ENCODE measurements around the gene MVB12A. TPM values are rescaled to one million over a fixed set of nuclear protein-coding genes. Genes with fewer than 3 reads are reported as not detected.

MVB12A gene
- total and polyA plus RNA-seq, 9 of the 15 experiments (the other 6 are each of a cell fraction or from before 2014, with no cell fraction given): 1.2 to 46.2 (median 22.4) TPM

DNA sequence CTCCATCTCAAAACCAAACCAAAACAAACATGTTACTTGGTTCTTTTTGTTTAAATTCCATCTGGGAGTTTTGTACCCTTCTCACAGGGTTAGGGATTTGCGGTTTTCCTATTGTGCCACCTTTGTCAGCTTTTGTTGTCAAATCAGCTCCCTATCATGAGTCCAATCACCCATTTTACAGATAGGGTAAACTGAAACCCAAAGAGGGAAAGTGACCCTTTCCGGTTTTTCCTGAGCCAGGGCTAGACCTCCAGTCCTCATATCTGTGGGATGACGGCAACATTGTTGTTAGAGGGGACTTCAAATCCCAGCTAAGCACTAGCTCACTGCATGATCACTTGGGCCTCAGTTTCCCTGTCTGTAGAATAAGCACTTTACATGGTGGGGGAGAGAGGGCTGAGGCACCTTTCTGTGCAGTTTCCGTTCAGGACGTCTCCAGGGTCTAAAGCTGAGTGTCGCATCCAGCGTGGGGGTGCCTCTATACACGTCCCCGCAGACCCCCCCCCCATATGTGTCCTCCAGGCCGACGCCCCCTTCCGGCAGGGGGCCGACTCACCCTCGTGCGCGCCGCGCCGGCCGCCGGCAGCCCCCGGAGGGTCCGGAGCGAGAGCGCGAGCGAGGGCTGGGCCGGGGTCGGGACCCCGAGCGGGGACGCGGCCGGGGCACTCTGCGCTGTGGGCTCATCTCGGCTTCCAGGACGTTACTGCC, 29.7 kb upstream of the MVB12A start:
- peak overlapping the region; percentile 51 for H3K4me3 ChIP-seq
- ChIA-PET CTCF (ENCODE audit: low intra/inter-chr PET ratio) (interaction anchor here (0.7 to 2.0 kb wide), 4 partner anchors 85 to 130 kb away, joined by 3 to 7 read pairs (median 4); no protein-coding TSS in a partner anchor), POLR2A (interaction anchor here (0.5 to 1.4 kb wide), 3 partner anchors 19 to 82 kb away, joined by 3 to 4 read pairs (median 4); no protein-coding TSS in a partner anchor)
- no peak overlapping the region for H3K27ac ChIP-seq (ENCODE audit: extremely low read depth, low read depth, low read length)
- FAIRE-seq (no peak), DNase-seq (ENCODE audit: extremely low read depth in 1 of 4, low spot score in 3 of 4) (peak in 3 of 4 experiments; percentile 31 to 53 (median 42)), ATAC-seq (no peak)
- H3K4me2 ChIP-seq (ENCODE audit: insufficient read depth, low read length): peak overlapping the region; percentile 92
- peak overlapping the region in 1 of 2 experiments; percentile 86; a peak in 3 of 4 replicates for H3K9ac ChIP-seq (ENCODE audit: insufficient read depth in 1 of 2, low read depth in 2 of 2, low read length in 2 of 2)
- no peaks in the 10 kb centered on the region for H4K20me1 ChIP-seq (replicated peaks; ENCODE audit: control insufficient read depth, insufficient read depth, low read length)
- no peaks in the 10 kb centered on the region for H3K9me1 ChIP-seq (ENCODE audit: control insufficient read depth, insufficient read depth, low read length)
- intact Hi-C loops (cut with micrococcal nuclease) (no loop called here), in situ Hi-C loops (cut with MboI) (loop anchor here (5.0 to 10.0 kb wide), 3 partner anchors 43 to 325 kb away; no protein-coding TSS in a partner anchor)
- H3K9me3 ChIP-seq (replicated peaks; ENCODE audit: control insufficient read depth, insufficient read depth, low read depth, low read length): peaks cover 9% of the 10 kb centered on the region
- no TSS peak for BruUV-seq (replicated peaks)
- 13% methylated on average over 25 of the region's 37 CpGs for WGBS (ENCODE audit: insufficient coverage, low coverage, missing lambda C conversion rate)
- peaks cover 19 to 38% of the 10 kb centered on the region in 2 experiments for H3K4me1 ChIP-seq (replicated peaks in 1 of 2; ENCODE audit: control insufficient read depth in 2 of 2, insufficient read depth in 2 of 2, low read length in 2 of 2)
- H2AFZ ChIP-seq (ENCODE audit: low read depth, low read length): peak overlapping the region; percentile 92
- H3K79me2 ChIP-seq (ENCODE audit: control insufficient read depth, insufficient read depth, low read length): no peaks in the 10 kb centered on the region
- no peaks in the 10 kb centered on the region for H3K27me3 ChIP-seq (ENCODE audit: control insufficient read depth in 2 of 2, insufficient read depth in 2 of 2, low read length in 2 of 2)
- no peaks in the 10 kb centered on the region for H3K36me3 ChIP-seq (ENCODE audit: control insufficient read depth, insufficient read depth, low read length)
- TF ChIP-seq ZNF431 (CRISPR knock-in tag; IDR thresholded peaks at IDR 0.05) (no peak), ZNF324 (CRISPR knock-in tag; IDR thresholded peaks at IDR 0.05) (no peak), ZBTB7A (IDR thresholded peaks at IDR 0.05; ENCODE audit: borderline replicate concordance, control insufficient read depth, low read depth, low read length) (peak; percentile 82), ZNF239 (CRISPR knock-in tag; IDR thresholded peaks at IDR 0.05) (no peak), RBM34 (IDR thresholded peaks at IDR 0.05; ENCODE audit: borderline replicate concordance, insufficient read depth, low read length) (no peak), ADNP (tag; IDR thresholded peaks at IDR 0.05) (0 out of 2 replicates have a peak, but pooled peaks have one; percentile 33), RCOR1 (IDR thresholded peaks at IDR 0.05; ENCODE audit: borderline replicate concordance in 1 of 2, low read depth in 2 of 2, low read length in 2 of 2) (0 out of 4 replicates have a peak, but pooled peaks of 1 of the 2 experiments have one; percentile 34), POLR2B (IDR thresholded peaks at IDR 0.05; ENCODE audit: low read depth, partially characterized antibody) (no peak), RFX1 (IDR thresholded peaks at IDR 0.05) (no peak), ETV5 (CRISPR knock-in tag; IDR thresholded peaks at IDR 0.05; ENCODE audit: low read depth) (no peak), KDM1A (IDR thresholded peaks at IDR 0.05) (peak; percentile 56 to 85), TCFL5 (CRISPR knock-in tag; conservative IDR thresholded peaks at IDR 0.05) (no peak), BCOR (IDR thresholded peaks at IDR 0.05) (peak; percentile 98), ZNF780A (CRISPR knock-in tag; IDR thresholded peaks at IDR 0.05) (no peak), KDM4B (IDR thresholded peaks at IDR 0.05; ENCODE audit: borderline replicate concordance in 2 of 2, low read depth in 1 of 2) (no peak), NFYB (IDR thresholded peaks at IDR 0.05; ENCODE audit: extremely low read depth, insufficient read length) (no peak), HDAC2 (IDR thresholded peaks at IDR 0.05) (peak; percentile 63; the same call in 1 of the 2 replicates)
- TF ChIP-seq, protein P1, sequence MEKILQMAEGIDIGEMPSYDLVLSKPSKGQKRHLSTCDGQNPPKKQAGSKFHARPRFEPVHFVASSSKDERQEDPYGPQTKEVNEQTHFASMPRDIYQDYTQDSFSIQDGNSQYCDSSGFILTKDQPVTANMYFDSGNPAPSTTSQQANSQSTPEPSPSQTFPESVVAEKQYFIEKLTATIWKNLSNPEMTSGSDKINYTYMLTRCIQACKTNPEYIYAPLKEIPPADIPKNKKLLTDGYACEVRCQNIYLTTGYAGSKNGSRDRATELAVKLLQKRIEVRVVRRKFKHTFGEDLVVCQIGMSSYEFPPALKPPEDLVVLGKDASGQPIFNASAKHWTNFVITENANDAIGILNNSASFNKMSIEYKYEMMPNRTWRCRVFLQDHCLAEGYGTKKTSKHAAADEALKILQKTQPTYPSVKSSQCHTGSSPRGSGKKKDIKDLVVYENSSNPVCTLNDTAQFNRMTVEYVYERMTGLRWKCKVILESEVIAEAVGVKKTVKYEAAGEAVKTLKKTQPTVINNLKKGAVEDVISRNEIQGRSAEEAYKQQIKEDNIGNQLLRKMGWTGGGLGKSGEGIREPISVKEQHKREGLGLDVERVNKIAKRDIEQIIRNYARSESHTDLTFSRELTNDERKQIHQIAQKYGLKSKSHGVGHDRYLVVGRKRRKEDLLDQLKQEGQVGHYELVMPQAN (IDR thresholded peaks at IDR 0.05; ENCODE audit: borderline replicate concordance): no peak
